Neuronal stem cell (in vitro differentiated cells): Measurements from ENCODE around the gene PROSER2.
A peak's percentile ranks its signal among the peaks of the same experiment; 100 is the strongest.

Experiments used
- DNase-seq: peaks from one replicate; pipeline ENCODE4 v3.0.0-alpha.2; 2013; ENCODE audit warnings: low spot score
- H2AFZ ChIP-seq: one replicate; pipeline ENCODE4 v1.6.1; 2013; ENCODE audit warnings: mild to moderate bottlenecking, low read length, inconsistent platforms
- H2AK5ac ChIP-seq: 2 replicates; pipeline ENCODE4 v1.6.1; 2013; ENCODE audit warnings: low read depth, mild to moderate bottlenecking, inconsistent platforms, low read length, moderate library complexity, mixed read lengths
- H2BK120ac ChIP-seq: 2 replicates; pipeline ENCODE4 v1.6.1; 2013; ENCODE audit warnings: low read depth, mild to moderate bottlenecking, inconsistent platforms, low read length, moderate library complexity, mixed read lengths
- H2BK12ac ChIP-seq: one replicate; pipeline ENCODE4 v1.6.1; 2013; ENCODE audit warnings: low read length, inconsistent platforms
- H2BK15ac ChIP-seq: 2 replicates; pipeline ENCODE4 v1.6.1; 2013; ENCODE audit warnings: mild to moderate bottlenecking, low read length, inconsistent platforms, mixed read lengths
- H2BK5ac ChIP-seq: one replicate; pipeline ENCODE4 v1.6.1; 2013; ENCODE audit warnings: inconsistent platforms, mild to moderate bottlenecking, low read length, moderate library complexity
- H3K14ac ChIP-seq: one replicate; pipeline ENCODE4 v1.6.1; 2013; ENCODE audit warnings: low read length, inconsistent platforms
- H3K18ac ChIP-seq: 2 replicates; pipeline ENCODE4 v1.6.1; 2013; ENCODE audit warnings: low read length, inconsistent platforms
- H3K23ac ChIP-seq: 2 replicates; pipeline ENCODE4 v1.6.1; 2013; ENCODE audit warnings: low read depth, mild to moderate bottlenecking, mixed read lengths, low read length, inconsistent platforms; ENCODE audit not compliant: poor library complexity
- H3K27ac ChIP-seq: replicated peaks from 3 replicates; pipeline ENCODE4 v1.5.1; 2013; ENCODE audit warnings: low read length, inconsistent platforms
- H3K27me3 ChIP-seq, 3 experiments: 2 replicates each; pipeline ENCODE4 v1.6.1; 2013; ENCODE audit warnings: low read length in 3 of 3, mild to moderate bottlenecking in 2 of 3, inconsistent platforms in 1 of 3, low read depth in 1 of 3, mixed read lengths in 1 of 3, moderate library complexity in 1 of 3; ENCODE audit not compliant: control insufficient read depth in 3 of 3, insufficient read depth in 3 of 3
- H3K36me3 ChIP-seq, 2 donors: replicated peaks in 1 of 2; 2 replicates each; pipeline ENCODE4 v1.6.1; 2013; ENCODE audit warnings: low read length in 2 of 2; ENCODE audit not compliant: control insufficient read depth in 2 of 2, insufficient read depth in 2 of 2
- H3K4ac ChIP-seq: 2 replicates; pipeline ENCODE4 v1.6.1; 2013; ENCODE audit warnings: inconsistent platforms, mild to moderate bottlenecking, low read length, moderate library complexity
- H3K4me1 ChIP-seq, 2 donors: 1 replicate in 1 of 2; 2 replicates in 1 of 2; pipeline ENCODE4 v1.6.1; 2013; ENCODE audit warnings: low read length in 2 of 2, low read depth in 1 of 2; ENCODE audit not compliant: control insufficient read depth in 2 of 2, insufficient read depth in 1 of 2
- H3K4me2 ChIP-seq: one replicate; pipeline ENCODE4 v1.6.1; 2013; ENCODE audit warnings: mild to moderate bottlenecking, low read length, inconsistent platforms; ENCODE audit not compliant: insufficient read depth, poor library complexity, severe bottlenecking
- H3K4me3 ChIP-seq, 2 donors: 2 replicates each; pipeline ENCODE4 v1.5.1; 2013; ENCODE audit warnings: low read length in 2 of 2, mild to moderate bottlenecking in 2 of 2, inconsistent platforms in 1 of 2, moderate library complexity in 1 of 2
- H3K79me1 ChIP-seq: one replicate; pipeline ENCODE4 v1.6.1; 2013; ENCODE audit warnings: low read depth, mild to moderate bottlenecking, inconsistent platforms, low read length, moderate library complexity
- H3K9ac ChIP-seq: one replicate; pipeline ENCODE4 v1.6.1; 2013; ENCODE audit warnings: mild to moderate bottlenecking, low read depth, low read length, inconsistent platforms; ENCODE audit not compliant: poor library complexity
- H3K9me3 ChIP-seq, 2 donors: replicated peaks in 1 of 2; 2 replicates each; pipeline versions ENCODE3 to v1.6.1; 2013; ENCODE audit warnings: low read length in 2 of 2, mild to moderate bottlenecking in 2 of 2, inconsistent platforms in 1 of 2, low read depth in 1 of 2, mixed read lengths in 1 of 2, moderate library complexity in 1 of 2; ENCODE audit not compliant: control insufficient read depth in 2 of 2, insufficient read depth in 1 of 2
- H4K8ac ChIP-seq: one replicate; pipeline ENCODE4 v1.6.1; 2013; ENCODE audit warnings: low read depth, mild to moderate bottlenecking, inconsistent platforms, low read length, moderate library complexity
- H4K91ac ChIP-seq: one replicate; pipeline ENCODE4 v1.6.1; 2013; ENCODE audit warnings: low read length, low read depth, mild to moderate bottlenecking, inconsistent platforms; ENCODE audit not compliant: poor library complexity
- WGBS, 2 donors: extraction: QIAGEN DNeasy Blood & Tissue Kit; methylation state at CpG; one replicate each; pipeline ENCODE4 v1.1.7; 2013; ENCODE audit warnings: missing lambda C conversion rate in 2 of 2, mixed read lengths in 1 of 2; ENCODE audit not compliant: insufficient read length in 2 of 2, insufficient replicate concordance in 1 of 2; ENCODE audit errors: extremely low coverage in 2 of 2; 5-methylcytosine and 5-hydroxymethylcytosine counted together

The PROSER2 gene

GRCh38 chr10:11863353-11864109 lies 40.4 kb downstream of the PROSER2 start:
- no peak overlapping the region for H4K91ac ChIP-seq
- H3K18ac ChIP-seq: no peak overlapping the region
- no peak overlapping the region for H3K27ac ChIP-seq
- WGBS, 2 donors: no CpG with 5 or more reads among the region's 13 CpGs
- H3K23ac ChIP-seq: no peak overlapping the region
- no peak overlapping the region for H3K4me3 ChIP-seq
- no peak overlapping the region for H2BK5ac ChIP-seq
- H2AFZ ChIP-seq: peak overlapping the region; percentile 9
- H3K36me3 ChIP-seq: no peaks in the 10 kb centered on the region
- no peak overlapping the region for H4K8ac ChIP-seq
- no peaks in the 10 kb centered on the region for H3K9me3 ChIP-seq
- no peak overlapping the region for H2BK15ac ChIP-seq
- H3K4me1 ChIP-seq: peaks cover 0 to 5% of the 10 kb centered on the region in 2 donors
- H3K4ac ChIP-seq: no peak overlapping the region
- H3K4me2 ChIP-seq: no peak overlapping the region
- H3K9ac ChIP-seq: no peak overlapping the region
- H2BK120ac ChIP-seq: no peak overlapping the region
- no peaks in the 10 kb centered on the region for H3K79me1 ChIP-seq
- H2BK12ac ChIP-seq: no peak overlapping the region
- H3K14ac ChIP-seq: no peak overlapping the region
- no peak overlapping the region for H2AK5ac ChIP-seq
- no peak for DNase-seq
- peaks cover 0 to 2% (median 0%) of the 10 kb centered on the region in 3 experiments for H3K27me3 ChIP-seq

- H3K4ac ChIP-seq: no peak overlapping the region
- H3K9me3 ChIP-seq: no peaks in the 10 kb centered on the region
- no peak overlapping the region for H3K27ac ChIP-seq
- no CpG with 5 or more reads among the region's 6 CpGs for WGBS, 2 donors
- DNase-seq: no peak
- H3K4me2 ChIP-seq: no peak overlapping the region
- H2BK15ac ChIP-seq: no peak overlapping the region
- no peaks in the 10 kb centered on the region for H3K79me1 ChIP-seq
- no peaks in the 10 kb centered on the region for H3K36me3 ChIP-seq
- no peak overlapping the region for H2AK5ac ChIP-seq
- H3K27me3 ChIP-seq: peaks cover 0 to 2% (median 0%) of the 10 kb centered on the region in 3 experiments
- no peak overlapping the region for H2BK12ac ChIP-seq
- no peak overlapping the region for H3K4me3 ChIP-seq
- no peak overlapping the region for H3K18ac ChIP-seq
- H3K9ac ChIP-seq: no peak overlapping the region
- no peak overlapping the region for H4K91ac ChIP-seq
- peaks cover 0 to 5% of the 10 kb centered on the region in 2 donors for H3K4me1 ChIP-seq
- H3K14ac ChIP-seq: no peak overlapping the region
- no peak overlapping the region for H2AFZ ChIP-seq
- no peak overlapping the region for H2BK5ac ChIP-seq
- H4K8ac ChIP-seq: no peak overlapping the region
- no peak overlapping the region for H2BK120ac ChIP-seq
- H3K23ac ChIP-seq: no peak overlapping the region
Observed at GRCh38 chr10:11864727-11865126, 41.6 kb downstream of the PROSER2 start.

- no peak overlapping the region for H3K27ac ChIP-seq
- H2BK120ac ChIP-seq: no peak overlapping the region
- no peak for DNase-seq
- peaks cover 0 to 2% (median 0%) of the 10 kb centered on the region in 3 experiments for H3K27me3 ChIP-seq
- peak overlapping the region in 1 of 2 donors; percentile 11 for H3K4me3 ChIP-seq
- H4K8ac ChIP-seq: no peak overlapping the region
- H3K23ac ChIP-seq: no peak overlapping the region
- H4K91ac ChIP-seq: no peak overlapping the region
- peak overlapping the region; percentile 33 for H2AK5ac ChIP-seq
- no peaks in the 10 kb centered on the region for H3K9me3 ChIP-seq
- no peak overlapping the region for H2BK12ac ChIP-seq
- no peaks in the 10 kb centered on the region for H3K36me3 ChIP-seq
- peak overlapping the region; percentile 23 for H2AFZ ChIP-seq
- no CpG with 5 or more reads among the region's 11 CpGs for WGBS, 2 donors
- peaks cover 0 to 3% of the 10 kb centered on the region in 2 donors for H3K4me1 ChIP-seq
- no peak overlapping the region for H3K4ac ChIP-seq
- H3K4me2 ChIP-seq: no peak overlapping the region
- H2BK15ac ChIP-seq: no peak overlapping the region
- no peaks in the 10 kb centered on the region for H3K79me1 ChIP-seq
- no peak overlapping the region for H2BK5ac ChIP-seq
- H3K9ac ChIP-seq: no peak overlapping the region
- no peak overlapping the region for H3K18ac ChIP-seq
- H3K14ac ChIP-seq: no peak overlapping the region
Observed at GRCh38 chr10:11865561-11865960, 42.4 kb downstream of the PROSER2 start.

- Histone ChIP-seq H3K27me3 (peaks cover 0 to 2% (median 0%) of the 10 kb centered on the region in 3 experiments), H3K23ac (no peak overlapping the region), H4K91ac (no peak overlapping the region), H3K4me1 (peaks cover 1 to 3% of the 10 kb centered on the region in 2 donors), H3K27ac (no peak overlapping the region), H3K14ac (no peak overlapping the region), H3K4ac (no peak overlapping the region), H3K9ac (no peak overlapping the region), H3K18ac (peak overlapping the region; percentile 24), H2AFZ (no peak overlapping the region), H3K4me2 (no peak overlapping the region), H3K9me3 (no peaks in the 10 kb centered on the region), H2BK5ac (no peak overlapping the region), H3K36me3 (no peaks in the 10 kb centered on the region), H2AK5ac (no peak overlapping the region), H4K8ac (no peak overlapping the region), H2BK120ac (no peak overlapping the region), H2BK15ac (no peak overlapping the region), H3K4me3 (no peak overlapping the region), H3K79me1 (no peaks in the 10 kb centered on the region), H2BK12ac (no peak overlapping the region)
- no peak for DNase-seq
- no CpG with 5 or more reads among the region's 18 CpGs for WGBS, 2 donors
Observed at GRCh38 chr10:11866199-11866925, 43.2 kb downstream of the PROSER2 start.
